ENCODE data around the gene FGGY. TPM values are rescaled to one million over a fixed set of nuclear protein-coding genes. Genes with fewer than 3 reads are reported as not detected.
"Not testable (repeated sequence)": the region's sequence is repeated elsewhere in the genome, so short reads cannot be mapped to it uniquely, and the experiment has no call there.

Gene FGGY
- total RNA-seq, 1 donor from 2014 or later: 9.0 TPM

GRCh38 chr1:59485949-59486348 lies 189.1 kb downstream of the FGGY start:
- no peak for TF ChIP-seq CTCF (IDR thresholded peaks at IDR 0.05)
- Mint-ChIP-seq H3K36me3 (ENCODE audit: low read depth) (peaks cover 2% of the 10 kb centered on the region), H3K27ac (ENCODE audit: unreplicated experiment) (no peak overlapping the region), H3K4me3 (ENCODE audit: unreplicated experiment) (no peak overlapping the region), H3K27me3 (ENCODE audit: low read depth) (no peaks in the 10 kb centered on the region), H3K9me3 (ENCODE audit: low read depth) (no peaks in the 10 kb centered on the region), H3K4me1 (ENCODE audit: low read depth) (peaks cover 37% of the 10 kb centered on the region)
- DNase-seq (ENCODE audit: low spot score): no peak

- Mint-ChIP-seq H3K27me3 (ENCODE audit: low read depth) (no peaks in the 10 kb centered on the region), H3K27ac (ENCODE audit: unreplicated experiment) (no peak overlapping the region), H3K9me3 (ENCODE audit: low read depth) (peaks cover 3% of the 10 kb centered on the region), H3K36me3 (ENCODE audit: low read depth) (peaks cover 2% of the 10 kb centered on the region), H3K4me3 (ENCODE audit: unreplicated experiment) (no peak overlapping the region), H3K4me1 (ENCODE audit: low read depth) (peaks cover 36% of the 10 kb centered on the region)
- DNase-seq (ENCODE audit: low spot score): no peak
- no peak for TF ChIP-seq CTCF (IDR thresholded peaks at IDR 0.05)
Observed at GRCh38 chr1:59486615-59487014, 189.7 kb downstream of the FGGY start.

- peaks cover 29% of the 10 kb centered on the region for H3K4me1 Mint-ChIP-seq (ENCODE audit: low read depth)
- peaks cover 4% of the 10 kb centered on the region for H3K36me3 Mint-ChIP-seq (ENCODE audit: low read depth)
- no peaks in the 10 kb centered on the region for H3K27me3 Mint-ChIP-seq (ENCODE audit: low read depth)
- TF ChIP-seq CTCF (IDR thresholded peaks at IDR 0.05): no peak
- no peak overlapping the region for H3K4me3 Mint-ChIP-seq (ENCODE audit: unreplicated experiment)
- peaks cover 12% of the 10 kb centered on the region for H3K9me3 Mint-ChIP-seq (ENCODE audit: low read depth)
- no peak overlapping the region for H3K27ac Mint-ChIP-seq (ENCODE audit: unreplicated experiment)
- no peak for DNase-seq (ENCODE audit: low spot score)
Observed at GRCh38 chr1:59487335-59488031, 190.6 kb downstream of the FGGY start.

- TF ChIP-seq CTCF (IDR thresholded peaks at IDR 0.05): no peak
- Mint-ChIP-seq H3K4me3 (ENCODE audit: unreplicated experiment) (no peak overlapping the region), H3K36me3 (ENCODE audit: low read depth) (peaks cover 5% of the 10 kb centered on the region)
Observed at GRCh38 chr1:59492500-59492899, 195.6 kb downstream of the FGGY start.

GRCh38 chr1:59494145-59494833 lies 197.4 kb downstream of the FGGY start:
- peaks cover 5% of the 10 kb centered on the region for H3K36me3 Mint-ChIP-seq (ENCODE audit: low read depth)
- TF ChIP-seq CTCF (IDR thresholded peaks at IDR 0.05): no peak
- no peak overlapping the region for H3K27ac Mint-ChIP-seq (ENCODE audit: unreplicated experiment)
- no peak overlapping the region for H3K4me3 Mint-ChIP-seq (ENCODE audit: unreplicated experiment)
- no peaks in the 10 kb centered on the region for H3K27me3 Mint-ChIP-seq (ENCODE audit: low read depth)
- no peak for DNase-seq (ENCODE audit: low spot score)
- peaks cover 10% of the 10 kb centered on the region for H3K4me1 Mint-ChIP-seq (ENCODE audit: low read depth)
- peaks cover 27% of the 10 kb centered on the region for H3K9me3 Mint-ChIP-seq (ENCODE audit: low read depth)

More at GRCh38 chr1:59492500-59492899, 195.6 kb downstream of the FGGY start:
- no peak for DNase-seq (ENCODE audit: low spot score)
- Mint-ChIP-seq H3K27ac (ENCODE audit: unreplicated experiment) (no peak overlapping the region), H3K9me3 (ENCODE audit: low read depth) (peaks cover 27% of the 10 kb centered on the region), H3K4me1 (ENCODE audit: low read depth) (peaks cover 3% of the 10 kb centered on the region), H3K27me3 (ENCODE audit: low read depth) (no peaks in the 10 kb centered on the region)

GRCh38 chr1:59496156-59496555 lies 199.3 kb downstream of the FGGY start:
- not testable (repeated sequence) for DNase-seq (ENCODE audit: low spot score); H3K36me3 Mint-ChIP-seq (ENCODE audit: low read depth); H3K27ac Mint-ChIP-seq (ENCODE audit: unreplicated experiment); H3K4me3 Mint-ChIP-seq (ENCODE audit: unreplicated experiment); H3K27me3 Mint-ChIP-seq (ENCODE audit: low read depth)
- H3K9me3 Mint-ChIP-seq (ENCODE audit: low read depth): peaks cover 27% of the 10 kb centered on the region
- H3K4me1 Mint-ChIP-seq (ENCODE audit: low read depth): peaks cover 20% of the 10 kb centered on the region

Measured in chondrocyte (in vitro differentiated cells).